GM19035 (cell line): Measurements from ENCODE around the gene EPB41L4A.
"Not testable (repeated sequence)": the region's sequence is repeated elsewhere in the genome, so short reads cannot be mapped to it uniquely, and the experiment has no call there.

Experiments used
- ATAC-seq: cut with Tn5 transposase; IDR thresholded peaks from one replicate; pipeline ENCODE4 v1.9.1; 2021; ENCODE audit not compliant: unreplicated experiment

Gene EPB41L4A

DNA sequence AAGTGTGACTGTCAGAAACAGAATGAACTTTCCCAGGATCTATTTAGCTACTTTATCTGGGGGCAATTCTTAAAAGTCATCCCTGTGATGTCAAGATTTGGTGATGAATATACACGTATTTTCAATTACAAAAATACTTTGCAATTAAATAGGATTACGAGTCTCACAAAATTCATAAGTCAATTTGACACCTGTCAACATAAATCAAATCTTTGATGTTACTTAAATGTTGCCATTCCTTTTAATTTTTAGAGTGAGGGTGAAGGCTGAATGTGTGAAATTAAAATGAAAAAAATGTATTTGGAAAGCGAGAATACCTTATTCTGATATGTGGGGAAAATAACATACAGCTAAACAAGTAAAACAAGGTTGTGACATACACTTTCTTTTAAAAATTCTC is 202.9 kb downstream of the EPB41L4A start:
- no peak for ATAC-seq

DNA sequence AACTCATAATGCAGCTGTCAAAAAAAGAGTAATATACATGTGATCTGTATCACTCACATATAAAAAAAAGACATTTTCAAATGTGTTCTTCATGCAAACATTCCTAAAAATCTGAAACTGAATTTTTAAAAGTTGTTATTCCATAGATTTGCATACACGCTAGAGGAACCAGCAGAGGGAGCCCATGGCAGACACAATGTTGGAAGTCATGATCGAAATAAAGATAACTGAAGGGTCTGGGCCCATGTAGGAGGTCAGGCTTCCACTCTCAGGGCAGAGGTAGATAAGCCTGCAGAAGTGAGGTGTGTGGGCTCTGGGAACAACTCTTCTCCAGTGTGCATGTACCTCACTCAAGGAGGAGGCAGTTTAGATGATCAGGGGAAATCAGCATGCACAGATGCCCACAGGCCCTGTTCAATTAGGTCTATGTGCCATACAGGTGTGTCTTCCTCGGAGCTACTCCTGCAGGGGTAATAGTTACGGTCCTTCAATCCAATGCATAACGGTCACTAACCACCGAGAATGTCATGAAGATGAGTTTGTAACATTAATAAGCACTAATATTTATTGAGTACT is 208.6 kb downstream of the EPB41L4A start:
- no peak for ATAC-seq

DNA sequence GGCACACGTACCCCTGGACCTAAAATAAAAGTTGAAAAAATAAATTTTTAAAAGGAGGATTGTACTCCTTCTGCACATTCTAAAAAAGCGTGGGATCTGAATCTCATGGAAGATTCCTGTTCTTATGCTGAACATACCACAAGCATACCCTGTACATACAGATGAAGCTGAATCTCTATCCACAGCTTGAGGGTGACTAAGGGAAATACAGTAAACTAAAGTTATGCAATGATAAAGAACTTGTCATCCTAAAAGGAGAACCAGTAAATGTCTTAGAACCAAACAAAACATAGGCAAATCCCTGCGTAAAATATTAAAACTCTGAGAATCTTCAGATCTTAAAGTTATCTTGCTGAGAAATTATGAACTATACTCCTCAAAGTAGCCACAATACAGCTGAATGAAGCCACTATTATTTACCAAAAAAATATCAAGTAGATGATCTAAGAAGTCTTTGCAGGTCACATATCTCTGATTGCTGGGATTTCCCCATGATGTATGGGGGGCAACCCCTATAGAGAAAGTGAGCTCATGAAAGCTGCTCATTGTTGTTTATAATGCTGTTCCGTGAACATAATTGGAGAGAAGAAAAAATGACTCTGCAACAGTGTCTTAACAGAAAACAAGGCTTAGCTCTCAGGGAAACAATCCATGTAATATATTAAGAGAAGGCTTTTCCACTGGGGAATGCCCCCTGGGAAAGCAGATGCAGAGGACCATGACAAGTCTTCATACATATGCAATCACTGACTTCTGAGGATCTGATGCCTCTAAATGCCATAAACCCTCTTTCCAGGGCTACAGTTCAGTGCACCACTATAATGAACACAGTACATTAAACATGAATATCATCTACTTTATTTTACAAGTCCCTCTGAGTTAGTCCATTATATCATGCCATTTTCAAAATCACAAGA is 210.1 kb downstream of the EPB41L4A start:
- ATAC-seq: no peak

DNA sequence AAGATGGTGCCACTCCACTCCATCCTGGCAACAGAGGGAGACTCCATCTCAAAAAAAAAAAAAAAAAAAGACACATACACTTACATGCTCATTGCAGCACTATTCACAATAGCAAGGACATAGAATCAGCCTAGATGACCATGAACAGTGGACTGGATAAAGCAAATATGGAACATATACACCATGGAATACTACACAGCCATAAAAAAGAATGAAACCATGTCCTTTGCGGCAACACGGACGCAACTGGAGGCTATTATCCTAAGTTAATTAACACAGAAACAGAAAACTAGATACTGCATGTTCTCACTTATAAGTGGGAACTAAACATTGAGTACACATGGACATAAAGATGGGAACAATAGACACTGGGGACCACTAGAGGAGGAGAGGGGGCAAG is 210.9 kb downstream of the EPB41L4A start:
- ATAC-seq: not testable (repeated sequence)

DNA sequence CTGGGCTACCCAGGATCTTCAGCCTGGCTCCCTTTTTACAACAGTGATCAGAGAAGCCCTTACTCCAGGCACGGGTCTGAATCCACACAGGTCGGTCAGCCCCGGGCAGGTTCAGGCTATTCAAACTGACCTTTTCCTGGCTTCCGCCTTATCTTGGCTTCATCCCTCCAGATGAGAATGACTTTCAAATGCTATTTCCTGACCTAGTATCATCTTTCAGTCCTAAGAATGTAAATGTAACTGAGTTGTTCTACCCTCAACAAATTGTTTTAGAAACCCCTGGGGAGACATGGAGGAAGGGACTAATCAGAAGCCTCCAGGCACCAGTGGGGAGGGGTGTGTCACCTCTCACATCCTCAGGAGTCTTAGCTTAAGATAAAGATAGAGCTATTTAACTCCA is 213.2 kb downstream of the EPB41L4A start:
- no peak for ATAC-seq

GRCh38 chr5:112203229-112203628 is 215.8 kb downstream of the EPB41L4A start:
- ATAC-seq: no peak

GRCh38 chr5:112202694-112203093 is 216.4 kb downstream of the EPB41L4A start:
- no peak for ATAC-seq

DNA sequence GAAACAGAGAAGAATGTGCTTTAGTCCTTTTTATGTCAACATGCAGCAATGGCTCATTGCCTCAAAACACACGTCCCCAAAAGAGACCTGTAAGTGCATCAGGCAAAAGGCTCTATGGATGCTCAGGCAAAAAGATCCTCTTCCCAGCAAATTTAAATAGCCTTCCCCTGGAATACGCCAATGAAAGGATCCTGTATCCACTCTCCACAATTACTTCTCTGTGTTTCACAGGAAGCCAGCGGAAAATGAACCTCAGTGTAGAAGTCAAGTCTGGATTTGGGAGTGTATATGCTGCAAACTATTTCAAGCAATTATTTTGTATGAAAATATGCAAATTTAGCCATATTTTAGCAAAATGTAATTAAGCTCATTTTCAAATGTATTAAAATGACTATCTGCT is 217.9 kb downstream of the EPB41L4A start:
- ATAC-seq: no peak

- no peak for ATAC-seq
These were observed 218.9 kb downstream of the EPB41L4A start for GRCh38 chr5:112200131-112200530.

DNA sequence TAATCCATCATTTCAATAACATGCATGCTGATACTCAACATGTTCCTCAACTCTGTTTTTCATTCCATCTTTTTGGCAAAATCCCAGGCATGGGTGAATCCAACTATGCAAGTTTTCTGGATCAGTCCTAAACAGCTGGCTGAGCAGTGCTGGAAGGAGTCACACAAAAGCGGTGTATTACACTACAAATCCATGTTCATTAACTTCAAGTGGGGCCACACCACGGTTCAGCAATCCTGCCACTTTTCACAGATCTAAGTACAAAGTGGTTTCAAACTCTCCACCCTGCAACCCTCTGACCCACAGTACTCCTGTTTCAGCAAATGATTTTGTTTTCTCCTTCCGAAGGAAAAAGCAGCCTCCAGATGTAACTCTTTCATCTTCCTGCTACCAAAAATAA is 222.5 kb downstream of the EPB41L4A start:
- ATAC-seq: no peak

- no peak for ATAC-seq
These were observed 223.2 kb downstream of the EPB41L4A start for GRCh38 chr5:112195924-112196323.

- no peak for ATAC-seq
These were observed 226.2 kb downstream of the EPB41L4A start for GRCh38 chr5:112192866-112193265.

DNA sequence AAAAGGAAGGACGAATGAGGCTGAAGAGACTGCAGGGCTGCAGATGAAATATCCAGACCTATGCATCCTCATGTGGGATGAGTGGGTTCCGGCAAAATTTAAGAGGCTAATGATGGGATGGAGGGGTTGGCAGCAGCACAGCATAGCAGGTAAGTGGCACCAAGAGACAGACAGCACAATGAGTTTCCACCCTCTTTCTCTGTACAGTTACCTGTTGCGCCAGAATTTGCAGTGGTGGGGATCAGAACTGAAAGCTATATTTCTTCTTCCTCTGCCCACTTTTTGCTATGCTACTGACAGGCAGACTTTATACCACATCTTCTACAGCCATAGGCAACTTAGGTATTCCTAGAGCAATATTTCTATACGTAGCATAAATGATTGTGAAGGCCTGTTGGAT is 227.0 kb downstream of the EPB41L4A start:
- ATAC-seq: no peak

- no peak for ATAC-seq
These were observed 229.7 kb downstream of the EPB41L4A start for GRCh38 chr5:112189391-112189790.

DNA sequence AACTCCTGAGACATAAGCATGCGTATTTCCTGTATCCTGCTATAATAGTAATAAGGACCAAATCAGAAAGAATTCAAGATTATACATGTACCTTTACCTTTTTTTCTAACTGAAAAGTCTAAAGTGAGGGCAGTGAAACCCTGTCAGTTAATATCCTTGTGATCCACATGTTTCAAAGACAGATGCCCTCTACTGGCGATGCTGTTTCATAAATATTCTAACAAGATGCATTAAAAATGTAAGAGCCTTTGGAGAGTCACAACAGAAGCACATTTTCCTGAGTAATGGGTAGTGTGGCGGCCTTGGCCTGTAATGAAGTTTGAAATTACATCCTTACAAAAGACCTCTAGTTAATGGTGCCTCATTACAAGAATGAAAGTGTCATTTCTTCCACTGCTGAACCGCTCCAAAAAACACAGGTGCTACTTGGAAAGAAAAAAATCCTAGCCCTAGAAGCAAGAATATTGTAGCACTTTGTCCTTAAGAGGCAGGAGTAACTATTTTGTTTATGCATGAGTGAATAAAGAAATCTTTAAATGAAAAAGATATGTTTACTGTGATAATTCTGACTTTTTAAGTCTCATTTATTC is 232.6 kb downstream of the EPB41L4A start:
- no peak for ATAC-seq

- ATAC-seq: no peak
These were observed 235.2 kb downstream of the EPB41L4A start for GRCh38 chr5:112183874-112184273.

- no peak for ATAC-seq
These were observed 235.9 kb downstream of the EPB41L4A start for GRCh38 chr5:112183103-112183711.

- no peak for ATAC-seq
These were observed 239.8 kb downstream of the EPB41L4A start for GRCh38 chr5:112179290-112179689.

GRCh38 chr5:112174959-112175594 is 244.0 kb downstream of the EPB41L4A start:
- ATAC-seq: peak; percentile 91

DNA sequence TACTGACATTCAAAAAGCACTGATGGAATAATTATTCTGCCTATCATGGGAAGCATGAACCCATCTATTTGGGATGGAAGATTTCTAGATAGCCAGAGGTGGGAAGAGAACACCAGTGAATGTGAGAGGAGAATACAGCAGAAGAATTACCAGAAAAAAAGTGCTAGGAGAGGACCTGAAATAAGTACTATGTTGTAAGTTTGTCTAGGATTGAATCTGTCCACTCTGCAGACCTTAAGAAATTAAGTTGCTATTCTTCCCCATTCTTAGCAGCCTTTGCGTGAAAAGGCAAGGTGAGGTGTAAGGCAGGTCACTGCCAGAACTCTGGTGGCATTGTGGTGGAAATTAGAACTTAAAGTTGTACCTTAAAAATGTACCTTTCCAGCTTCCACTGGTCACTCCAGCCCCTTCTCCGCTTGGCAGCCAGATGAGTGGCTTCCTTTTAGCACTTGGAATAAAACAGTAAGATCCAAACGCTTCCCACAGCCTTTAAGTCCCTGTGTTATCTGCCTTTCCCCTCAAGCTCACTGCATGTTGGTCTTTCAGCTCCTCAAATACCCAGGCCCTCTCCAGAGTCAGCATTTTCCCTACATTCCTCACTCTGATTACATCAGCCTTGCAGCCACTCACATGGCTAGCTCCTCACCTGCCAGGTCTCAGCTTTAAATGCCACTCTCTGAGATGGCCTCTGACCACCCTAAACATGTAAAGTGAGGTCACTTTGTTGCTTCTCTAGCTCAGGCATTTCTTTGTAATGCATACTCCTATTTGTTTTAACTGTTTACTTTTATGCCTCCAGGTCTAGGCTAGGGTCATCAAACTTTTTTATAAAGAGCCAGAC is 253.0 kb downstream of the EPB41L4A start:
- ATAC-seq: no peak
